ENCODE data around the gene RASL12. TPM values are rescaled to one million over a fixed set of nuclear protein-coding genes. Genes with fewer than 3 reads are reported as not detected.

RASL12 gene
- total and polyA plus RNA-seq, 3 donors from 2014 or later: 43.9 to 75.2 (median 64.7) TPM

- H3K4me1 ChIP-seq: peaks cover 63% of the 10 kb centered on the region
- peak; percentile 81 for DNase-seq
Measured at GRCh38 chr15:65060641-65061397, 7.0 kb downstream of the RASL12 start.

GRCh38 chr15:65059931-65060596 lies 7.7 kb downstream of the RASL12 start:
- no peaks in the 10 kb centered on the region for H3K27me3 ChIP-seq
- H3K9me3 ChIP-seq: no peaks in the 10 kb centered on the region
- intact Hi-C loops (cut with DNase I; ENCODE audit: low total_unique reads): no loop called here
- H3K4me3 ChIP-seq: no peak overlapping the region
- no peak for DNase-seq
- H3K36me3 ChIP-seq (ENCODE audit: low read depth, missing control alignments): no peaks in the 10 kb centered on the region
- no peak for TF ChIP-seq POLR2A (IDR thresholded peaks at IDR 0.05)
- H3K4me1 ChIP-seq: peaks cover 62% of the 10 kb centered on the region
- peak overlapping the region in 1 of 2 donors; percentile 69 for H3K27ac ChIP-seq
- WGBS, 2 donors: 63 to 65% methylated on average over 4 of the region's 4 CpGs

More at GRCh38 chr15:65060641-65061397, 7.0 kb downstream of the RASL12 start:
- 60 to 93% methylated on average over 5 to 6 of the region's 6 CpGs for WGBS, 2 donors
- H3K36me3 ChIP-seq (ENCODE audit: low read depth, missing control alignments): no peaks in the 10 kb centered on the region
- no peak overlapping the region for H3K4me3 ChIP-seq
- H3K27ac ChIP-seq: peak overlapping the region in 1 of 2 donors; percentile 66
- H3K27me3 ChIP-seq: no peaks in the 10 kb centered on the region
- intact Hi-C loops (cut with DNase I; ENCODE audit: low total_unique reads): no loop called here
- TF ChIP-seq CTCF (IDR thresholded peaks at IDR 0.05): no peak
- TF ChIP-seq POLR2A (IDR thresholded peaks at IDR 0.05): no peak
- H3K9me3 ChIP-seq: no peaks in the 10 kb centered on the region

GRCh38 chr15:65059369-65059750 lies 8.4 kb downstream of the RASL12 start:
- no peaks in the 10 kb centered on the region for H3K9me3 ChIP-seq
- peak overlapping the region in 1 of 2 donors; percentile 69 for H3K27ac ChIP-seq
- no peak overlapping the region for H3K4me3 ChIP-seq
- no peaks in the 10 kb centered on the region for H3K27me3 ChIP-seq
- intact Hi-C loops (cut with DNase I; ENCODE audit: low total_unique reads): no loop called here
- TF ChIP-seq POLR2A (IDR thresholded peaks at IDR 0.05) (no peak), CTCF (IDR thresholded peaks at IDR 0.05) (no peak)
- 87% methylated on average over 3 of the region's 3 CpGs; no CpG with 5 or more reads in 1 of the 2 donors for WGBS, 2 donors
- DNase-seq: no peak
- H3K4me1 ChIP-seq: peaks cover 61% of the 10 kb centered on the region
- H3K36me3 ChIP-seq (ENCODE audit: low read depth, missing control alignments): no peaks in the 10 kb centered on the region

GRCh38 chr15:65058394-65059368 lies 9.1 kb downstream of the RASL12 start:
- peaks cover 54% of the 10 kb centered on the region for H3K4me1 ChIP-seq
- intact Hi-C loops (cut with DNase I; ENCODE audit: low total_unique reads): no loop called here
- peak; percentile 59 for DNase-seq
- no peaks in the 10 kb centered on the region for H3K27me3 ChIP-seq
- H3K36me3 ChIP-seq (ENCODE audit: low read depth, missing control alignments): no peaks in the 10 kb centered on the region
- WGBS, 2 donors: 66 to 75% methylated on average over 8 to 16 of the region's 16 CpGs
- no peak overlapping the region for H3K4me3 ChIP-seq
- H3K27ac ChIP-seq: peak overlapping the region in 1 of 2 donors; percentile 69
- no peaks in the 10 kb centered on the region for H3K9me3 ChIP-seq
- TF ChIP-seq CTCF (IDR thresholded peaks at IDR 0.05) (no peak), POLR2A (IDR thresholded peaks at IDR 0.05) (no peak)
